ENCODE measurements around the gene OSBPL6.
"Not testable (repeated sequence)": the region's sequence is repeated elsewhere in the genome, so short reads cannot be mapped to it uniquely, and the experiment has no call there.

- TF ChIP-seq POLR2A, CTCF (IDR thresholded peaks at IDR 0.05): not testable (repeated sequence)
Measured at GRCh38 chr2:178153878-178154277, 40.4 kb upstream of the OSBPL6 start.

Measured in lower leg skin (tissue), 3 donors.